B cell (primary cell): ENCODE data around the gene TCP11L2.

Experiments used
- EZH2 ChIP-seq: IDR thresholded peaks from 2 replicates; pipeline ENCODE4 v1.6.1; 2012; ENCODE audit warnings: borderline replicate concordance, low read depth, mild to moderate bottlenecking, moderate library complexity, low read length; ENCODE audit not compliant: insufficient read depth, poor library complexity, severe bottlenecking
- TF ChIP-seq, protein P1 (sequence below): fragments of 200-600 bp; IDR thresholded peaks from one replicate; pipeline ENCODE4 v1.8.0; 2022; ENCODE audit warnings: antibody characterized with exemption, mild to moderate bottlenecking

DNA sequence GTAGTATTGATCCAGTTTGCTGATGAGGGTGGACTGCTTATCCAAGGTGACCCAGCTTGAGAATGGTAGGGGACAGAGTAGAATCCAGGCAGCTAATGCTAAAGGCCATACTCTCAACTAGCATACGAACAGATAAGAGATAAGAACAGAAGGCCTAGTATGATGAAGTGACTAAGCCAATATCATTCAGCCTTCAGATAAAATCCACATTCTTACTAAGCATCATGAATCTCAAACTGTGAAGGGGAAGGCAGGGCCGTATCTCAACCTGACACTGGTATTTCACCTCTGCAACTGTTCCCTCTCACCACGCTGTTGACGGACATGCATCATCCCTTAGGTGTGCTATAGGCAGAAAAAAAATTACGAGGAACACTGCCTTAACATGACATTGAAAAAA lies 46.6 kb upstream of the TCP11L2 start:
- TF ChIP-seq, protein P1, sequence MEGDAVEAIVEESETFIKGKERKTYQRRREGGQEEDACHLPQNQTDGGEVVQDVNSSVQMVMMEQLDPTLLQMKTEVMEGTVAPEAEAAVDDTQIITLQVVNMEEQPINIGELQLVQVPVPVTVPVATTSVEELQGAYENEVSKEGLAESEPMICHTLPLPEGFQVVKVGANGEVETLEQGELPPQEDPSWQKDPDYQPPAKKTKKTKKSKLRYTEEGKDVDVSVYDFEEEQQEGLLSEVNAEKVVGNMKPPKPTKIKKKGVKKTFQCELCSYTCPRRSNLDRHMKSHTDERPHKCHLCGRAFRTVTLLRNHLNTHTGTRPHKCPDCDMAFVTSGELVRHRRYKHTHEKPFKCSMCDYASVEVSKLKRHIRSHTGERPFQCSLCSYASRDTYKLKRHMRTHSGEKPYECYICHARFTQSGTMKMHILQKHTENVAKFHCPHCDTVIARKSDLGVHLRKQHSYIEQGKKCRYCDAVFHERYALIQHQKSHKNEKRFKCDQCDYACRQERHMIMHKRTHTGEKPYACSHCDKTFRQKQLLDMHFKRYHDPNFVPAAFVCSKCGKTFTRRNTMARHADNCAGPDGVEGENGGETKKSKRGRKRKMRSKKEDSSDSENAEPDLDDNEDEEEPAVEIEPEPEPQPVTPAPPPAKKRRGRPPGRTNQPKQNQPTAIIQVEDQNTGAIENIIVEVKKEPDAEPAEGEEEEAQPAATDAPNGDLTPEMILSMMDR = no peak
- no peak for TF ChIP-seq EZH2
